Stimulated activated CD4-positive, alpha-beta T cell treated with anti-CD3 and anti-CD28 coated beads, Interleukin-4, amount 100 ng/mL, for 48 hours (primary cell): ENCODE data around the gene FBXO41.

Experiments
- DNase-seq, 2 donors: peaks; one replicate each; pipeline ENCODE4 v3.0.0-alpha.2; 2020; ENCODE audit warnings: low read depth in 2 of 2

Gene FBXO41

GRCh38 chr2:73214120-73215035 is 69.9 kb downstream of the FBXO41 start, which contains the start of gene SMYD5:
SMYD5 (plus strand) TSS chr2:73214245; CDS start chr2:73214267, 22 bp downstream.
- peak; percentile 90 to 91 for DNase-seq

- DNase-seq = peak; percentile 65 to 70
Measured at GRCh38 chr2:73212448-73213176, 71.7 kb downstream of the FBXO41 start.

GRCh38 chr2:73212098-73212447 is 72.2 kb downstream of the FBXO41 start:
- DNase-seq = no peak

GRCh38 chr2:73210696-73211095 is 73.6 kb downstream of the FBXO41 start:
- no peak for DNase-seq

- no peak for DNase-seq
Measured at GRCh38 chr2:73210019-73210418, 74.3 kb downstream of the FBXO41 start.

- no peak for DNase-seq
Measured at GRCh38 chr2:73208258-73208657, 76.0 kb downstream of the FBXO41 start.

GRCh38 chr2:73205611-73206010 is 78.7 kb downstream of the FBXO41 start:
- no peak for DNase-seq
